Stimulated activated CD4-positive, alpha-beta T cell treated with anti-CD3 and anti-CD28 coated beads, Interleukin-15, amount 100 ng/mL, for 1 hour (primary cell): ENCODE results near the gene SCAF11.
"Not testable (repeated sequence)": the region's sequence is repeated elsewhere in the genome, so short reads cannot be mapped to it uniquely, and the experiment has no call there.

Experiments used
- DNase-seq, 2 donors: peaks; one replicate each; pipeline ENCODE4 v3.0.0-alpha.2; 2020; ENCODE audit warnings: low read depth in 1 of 2, low spot score in 1 of 2

Gene SCAF11, protein sequence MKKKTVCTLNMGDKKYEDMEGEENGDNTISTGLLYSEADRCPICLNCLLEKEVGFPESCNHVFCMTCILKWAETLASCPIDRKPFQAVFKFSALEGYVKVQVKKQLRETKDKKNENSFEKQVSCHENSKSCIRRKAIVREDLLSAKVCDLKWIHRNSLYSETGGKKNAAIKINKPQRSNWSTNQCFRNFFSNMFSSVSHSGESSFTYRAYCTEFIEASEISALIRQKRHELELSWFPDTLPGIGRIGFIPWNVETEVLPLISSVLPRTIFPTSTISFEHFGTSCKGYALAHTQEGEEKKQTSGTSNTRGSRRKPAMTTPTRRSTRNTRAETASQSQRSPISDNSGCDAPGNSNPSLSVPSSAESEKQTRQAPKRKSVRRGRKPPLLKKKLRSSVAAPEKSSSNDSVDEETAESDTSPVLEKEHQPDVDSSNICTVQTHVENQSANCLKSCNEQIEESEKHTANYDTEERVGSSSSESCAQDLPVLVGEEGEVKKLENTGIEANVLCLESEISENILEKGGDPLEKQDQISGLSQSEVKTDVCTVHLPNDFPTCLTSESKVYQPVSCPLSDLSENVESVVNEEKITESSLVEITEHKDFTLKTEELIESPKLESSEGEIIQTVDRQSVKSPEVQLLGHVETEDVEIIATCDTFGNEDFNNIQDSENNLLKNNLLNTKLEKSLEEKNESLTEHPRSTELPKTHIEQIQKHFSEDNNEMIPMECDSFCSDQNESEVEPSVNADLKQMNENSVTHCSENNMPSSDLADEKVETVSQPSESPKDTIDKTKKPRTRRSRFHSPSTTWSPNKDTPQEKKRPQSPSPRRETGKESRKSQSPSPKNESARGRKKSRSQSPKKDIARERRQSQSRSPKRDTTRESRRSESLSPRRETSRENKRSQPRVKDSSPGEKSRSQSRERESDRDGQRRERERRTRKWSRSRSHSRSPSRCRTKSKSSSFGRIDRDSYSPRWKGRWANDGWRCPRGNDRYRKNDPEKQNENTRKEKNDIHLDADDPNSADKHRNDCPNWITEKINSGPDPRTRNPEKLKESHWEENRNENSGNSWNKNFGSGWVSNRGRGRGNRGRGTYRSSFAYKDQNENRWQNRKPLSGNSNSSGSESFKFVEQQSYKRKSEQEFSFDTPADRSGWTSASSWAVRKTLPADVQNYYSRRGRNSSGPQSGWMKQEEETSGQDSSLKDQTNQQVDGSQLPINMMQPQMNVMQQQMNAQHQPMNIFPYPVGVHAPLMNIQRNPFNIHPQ (N-terminal part only)

DNA sequence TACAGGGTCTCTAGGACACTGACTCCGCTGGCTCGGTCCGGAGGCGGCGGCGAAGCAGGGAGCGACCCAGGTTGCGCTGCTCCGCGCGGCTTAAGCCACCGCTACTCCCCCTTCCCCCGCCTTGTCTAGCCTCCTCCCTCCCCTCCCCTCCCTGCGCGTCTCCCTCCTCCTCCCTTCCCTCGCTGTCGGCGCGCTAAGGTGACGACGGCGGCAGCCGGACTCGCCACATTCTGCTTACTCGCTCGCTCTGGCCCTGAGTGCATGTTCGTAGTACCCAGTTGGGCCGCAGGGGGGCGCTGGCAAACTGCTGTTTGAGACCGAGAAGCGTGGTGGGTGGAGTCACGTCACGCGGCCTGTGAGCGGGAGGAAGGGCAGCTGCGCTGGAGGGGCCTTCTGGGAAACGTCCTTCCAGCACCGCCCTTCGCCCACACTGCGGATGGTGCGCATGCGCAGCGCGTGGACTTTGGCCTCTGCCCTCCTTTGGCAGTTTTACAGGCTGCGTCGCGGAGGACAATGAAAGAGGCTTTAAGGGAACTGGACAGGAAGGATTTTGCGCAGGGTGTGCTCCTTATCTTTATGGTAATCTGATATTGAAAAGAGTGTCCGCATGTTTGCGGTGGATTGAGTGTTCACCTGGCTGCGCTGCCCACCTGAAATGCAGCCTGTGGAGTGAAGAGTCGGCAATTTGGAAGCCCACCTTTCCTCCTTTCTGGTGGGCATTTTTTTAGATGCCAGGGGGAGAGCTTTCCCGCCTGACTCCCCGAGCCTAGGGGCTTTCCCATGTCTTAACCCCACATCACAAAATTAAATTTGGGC lies at the start of gene SCAF11:
SCAF11 (minus strand) TSS at position 107 of the 816 bp plus-strand sequence. CDS start 26,407 bp downstream, outside the sequence.
- DNase-seq, result peak; percentile 100

DNA sequence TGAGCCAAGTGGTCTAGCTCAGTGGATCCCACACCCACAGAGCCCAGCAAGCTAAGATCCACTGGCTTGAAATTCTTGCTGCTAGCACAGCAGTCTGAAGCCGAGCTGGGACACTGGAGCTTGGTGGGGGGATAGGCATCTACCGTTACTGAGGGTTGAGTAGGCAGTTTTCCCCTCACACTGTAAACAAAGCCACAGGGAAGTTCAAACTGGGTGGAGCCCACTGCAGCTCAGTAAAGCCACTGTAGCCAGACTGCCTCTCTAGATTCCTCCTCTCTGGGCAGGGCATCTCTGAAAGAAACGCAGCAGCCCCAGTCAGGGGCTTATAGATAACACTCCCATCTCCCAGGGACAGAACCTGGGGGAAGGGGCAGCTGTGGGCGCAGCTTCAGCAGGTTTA lies 46.7 kb upstream of the SCAF11 start:
- DNase-seq, result not testable (repeated sequence)

DNA sequence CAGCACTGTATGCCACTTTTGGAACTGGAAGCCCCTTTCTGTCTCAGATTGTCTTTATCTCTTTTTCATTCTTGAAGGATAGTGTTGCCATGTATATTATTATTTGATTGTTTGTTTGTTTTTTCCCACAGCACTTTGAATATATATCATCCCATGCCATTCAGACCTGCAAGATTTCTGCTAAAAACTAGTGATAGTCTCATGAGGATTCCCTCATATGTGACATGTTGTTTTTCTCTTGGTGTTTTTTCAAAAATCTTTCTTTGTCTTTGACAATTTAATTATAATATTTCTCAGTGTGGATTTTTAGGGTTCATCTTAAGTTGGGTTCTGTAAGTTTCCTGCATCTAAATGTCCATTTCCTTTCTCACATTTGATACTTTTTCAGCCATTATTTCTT lies 36.8 kb upstream of the SCAF11 start:
- DNase-seq, result no peak

DNA sequence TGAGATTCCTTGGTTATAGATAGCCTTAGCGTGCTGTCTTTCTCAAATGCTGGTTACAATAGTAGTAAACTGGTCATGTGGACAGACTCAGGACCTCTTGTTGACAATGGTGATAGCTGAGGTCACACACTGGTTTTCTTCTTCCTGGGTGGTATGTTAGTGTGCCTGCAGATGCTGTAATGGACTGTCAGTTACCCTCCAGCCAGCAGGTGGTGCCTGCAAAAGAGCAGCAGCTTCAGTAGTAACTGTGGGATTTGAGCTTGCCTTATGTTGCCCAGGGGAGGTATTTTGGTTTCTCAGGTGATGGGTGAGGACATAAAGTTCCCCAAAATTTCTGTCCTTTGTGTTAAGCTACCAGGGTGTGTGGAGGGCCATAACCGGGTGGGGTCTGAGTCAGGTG lies 33.7 kb upstream of the SCAF11 start:
- DNase-seq, result no peak

DNA sequence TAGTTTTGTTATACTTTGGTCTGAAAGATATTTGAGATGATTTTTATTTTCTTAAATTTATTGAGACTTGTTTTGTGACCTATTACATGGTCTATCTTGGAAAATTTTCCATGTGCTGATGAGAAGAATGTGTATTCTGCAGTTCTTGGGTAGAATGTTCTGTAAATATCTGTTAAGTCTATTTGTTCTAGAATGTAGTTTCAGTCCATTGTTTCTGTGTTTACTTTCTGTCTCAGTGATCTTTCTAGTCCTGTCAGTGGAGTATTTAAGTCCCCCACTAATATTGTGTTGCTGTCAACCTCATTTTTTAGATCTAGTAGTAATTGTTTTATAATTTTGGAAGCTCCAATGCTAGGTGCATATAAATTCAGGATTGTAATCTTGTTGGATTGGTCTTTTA lies 30.4 kb upstream of the SCAF11 start:
- no peak for DNase-seq

DNA sequence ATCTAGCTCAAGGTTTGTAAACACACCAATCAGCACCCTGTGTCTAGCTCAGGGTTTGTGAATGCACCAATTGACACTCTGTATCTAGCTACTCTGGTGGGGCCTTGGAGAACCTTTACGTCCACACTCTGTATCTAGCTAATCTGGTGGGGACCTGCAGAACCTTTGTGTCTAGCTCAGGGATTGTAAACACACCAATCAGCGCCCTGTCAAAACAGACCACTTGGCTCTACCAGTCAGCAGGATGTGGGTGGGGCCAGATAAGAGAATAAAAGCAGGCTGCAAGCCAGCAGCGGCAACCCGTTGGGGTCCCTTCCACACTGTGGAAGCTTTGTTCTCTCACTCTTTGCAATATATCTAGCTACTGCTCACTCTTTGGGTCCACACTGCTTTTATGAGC lies 28.3 kb upstream of the SCAF11 start:
- not testable (repeated sequence) for DNase-seq

DNA sequence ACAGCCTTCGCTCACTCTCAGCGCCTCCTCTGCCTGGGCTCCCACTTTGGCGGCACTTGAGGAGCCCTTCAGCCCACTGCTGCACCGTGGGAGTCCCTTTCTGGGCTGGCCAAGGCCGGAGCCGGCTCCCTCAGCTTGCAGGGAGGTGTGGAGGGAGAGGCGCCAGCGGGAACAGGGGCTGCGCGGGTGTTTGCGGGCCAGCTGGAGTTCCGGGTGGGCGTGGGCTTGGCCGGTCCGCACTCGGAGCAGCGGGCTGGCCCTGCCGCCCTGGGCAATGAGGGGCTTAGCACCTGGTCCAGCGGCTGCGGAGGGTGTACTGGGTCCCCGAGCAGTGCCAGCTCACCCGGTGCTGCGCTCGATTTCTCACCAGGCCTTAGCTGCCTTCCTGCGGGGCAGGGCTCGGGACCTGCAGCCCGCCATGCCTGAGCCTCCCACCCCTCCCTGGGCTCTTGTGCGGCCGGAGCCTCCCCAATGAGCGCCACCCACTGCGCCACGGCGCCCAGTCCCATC lies 27.5 kb upstream of the SCAF11 start:
- not testable (repeated sequence) for DNase-seq

DNA sequence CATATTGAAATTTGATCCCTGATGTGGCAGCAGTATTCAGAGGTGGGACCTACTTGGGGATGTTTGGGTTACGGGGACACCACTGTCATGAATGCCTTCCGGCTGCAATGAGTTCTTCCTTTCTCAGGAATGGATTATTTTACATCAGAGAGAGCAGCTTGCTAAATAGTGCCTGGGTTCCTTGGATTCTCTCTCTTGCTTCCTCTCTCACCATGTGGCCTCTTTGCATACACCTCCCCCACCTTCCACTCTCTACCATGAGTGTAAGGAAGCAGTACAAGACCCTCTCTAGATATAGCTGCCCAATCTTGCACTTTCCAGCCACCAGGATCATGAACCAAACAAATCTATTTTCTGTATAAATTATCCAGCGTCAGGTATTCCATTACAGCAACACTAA lies 15.4 kb upstream of the SCAF11 start:
- no peak for DNase-seq

DNA sequence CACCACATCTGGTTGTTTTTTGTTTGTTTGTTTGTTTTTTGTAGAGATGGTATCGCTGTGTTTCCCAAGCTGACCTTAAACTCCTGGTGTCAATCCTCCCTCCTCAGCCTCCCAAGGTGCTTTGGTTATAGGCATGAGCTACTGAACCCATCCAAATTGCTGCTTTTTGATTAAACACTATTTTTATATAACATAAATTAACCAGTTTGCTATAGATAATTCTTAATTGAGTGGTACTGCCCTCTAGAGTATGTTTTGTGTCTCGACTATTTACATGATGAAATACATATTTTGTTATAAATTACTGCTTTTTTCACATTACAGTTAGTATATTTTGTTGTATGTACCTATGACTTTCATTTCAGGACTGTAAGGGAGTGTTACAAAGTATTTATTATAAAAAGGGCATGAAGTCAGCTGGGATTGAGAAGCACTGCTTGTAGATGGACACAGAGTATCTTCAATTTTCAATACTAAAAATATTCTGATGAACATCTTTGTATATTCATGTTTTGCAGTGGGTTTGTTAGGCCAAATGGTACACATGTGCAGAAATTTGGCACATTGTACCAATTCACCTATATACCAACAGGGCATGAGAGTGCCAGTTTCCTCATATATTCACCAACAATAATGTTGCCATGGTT lies 14.9 kb upstream of the SCAF11 start:
- DNase-seq, result no peak

DNA sequence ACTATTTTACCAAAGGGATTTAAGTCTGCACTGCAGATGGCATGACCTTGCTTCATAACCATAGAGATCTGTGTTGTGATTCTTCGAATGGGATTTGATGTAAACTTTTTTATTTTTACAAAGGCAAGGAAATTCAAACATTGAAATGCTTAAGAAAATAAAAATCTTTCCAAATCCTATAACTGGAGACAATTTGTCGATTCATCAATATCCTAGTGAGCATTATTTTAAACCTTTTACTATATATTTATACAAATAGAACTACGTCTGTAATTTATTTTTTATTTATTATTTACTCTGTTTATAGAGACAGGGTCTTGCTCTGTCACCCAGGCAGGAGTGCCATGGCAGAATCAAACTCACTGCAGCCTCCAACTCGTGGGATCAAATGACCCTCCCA lies 14.3 kb upstream of the SCAF11 start:
- DNase-seq, result no peak

DNA sequence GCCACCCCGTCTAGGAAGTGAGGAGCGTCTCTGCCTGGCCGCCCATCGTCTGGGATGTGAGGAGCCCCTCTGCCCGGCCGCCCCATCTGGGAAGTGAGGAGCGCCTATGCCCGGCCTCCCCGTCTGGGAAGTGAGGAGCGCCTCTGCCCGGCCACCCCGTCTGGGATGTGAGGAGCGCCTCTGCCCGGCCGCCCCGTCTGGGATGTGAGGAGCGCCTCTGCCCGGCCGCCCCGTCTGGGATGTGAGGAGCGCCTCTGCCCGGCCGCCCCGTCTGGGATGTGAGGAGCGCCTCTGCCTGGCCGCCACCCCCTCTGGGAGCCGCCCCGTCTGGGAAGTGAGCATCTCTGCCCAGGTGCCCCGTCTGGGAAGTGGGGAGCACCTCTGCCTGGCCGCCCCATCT lies 9.7 kb upstream of the SCAF11 start:
- DNase-seq, result not testable (repeated sequence)

DNA sequence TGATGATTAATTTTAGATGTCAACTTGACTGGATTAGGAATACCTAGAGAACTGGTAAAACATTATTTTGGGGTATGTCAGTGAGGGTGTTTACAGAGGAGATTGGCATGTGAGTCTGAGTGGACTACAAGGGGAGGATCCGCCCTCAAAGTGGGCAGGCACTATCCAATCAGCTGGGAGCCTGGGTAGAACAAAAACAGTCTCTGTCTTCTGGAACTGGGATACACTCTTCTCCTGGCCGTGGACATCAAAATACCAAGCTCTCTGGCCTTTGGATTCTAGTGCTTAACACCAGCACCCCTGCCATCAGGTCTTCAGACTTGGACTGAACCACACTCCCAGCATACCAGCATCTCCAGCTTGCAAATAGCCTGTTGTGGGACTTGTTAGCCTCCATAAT lies 4.4 kb upstream of the SCAF11 start:
- no peak for DNase-seq

DNA sequence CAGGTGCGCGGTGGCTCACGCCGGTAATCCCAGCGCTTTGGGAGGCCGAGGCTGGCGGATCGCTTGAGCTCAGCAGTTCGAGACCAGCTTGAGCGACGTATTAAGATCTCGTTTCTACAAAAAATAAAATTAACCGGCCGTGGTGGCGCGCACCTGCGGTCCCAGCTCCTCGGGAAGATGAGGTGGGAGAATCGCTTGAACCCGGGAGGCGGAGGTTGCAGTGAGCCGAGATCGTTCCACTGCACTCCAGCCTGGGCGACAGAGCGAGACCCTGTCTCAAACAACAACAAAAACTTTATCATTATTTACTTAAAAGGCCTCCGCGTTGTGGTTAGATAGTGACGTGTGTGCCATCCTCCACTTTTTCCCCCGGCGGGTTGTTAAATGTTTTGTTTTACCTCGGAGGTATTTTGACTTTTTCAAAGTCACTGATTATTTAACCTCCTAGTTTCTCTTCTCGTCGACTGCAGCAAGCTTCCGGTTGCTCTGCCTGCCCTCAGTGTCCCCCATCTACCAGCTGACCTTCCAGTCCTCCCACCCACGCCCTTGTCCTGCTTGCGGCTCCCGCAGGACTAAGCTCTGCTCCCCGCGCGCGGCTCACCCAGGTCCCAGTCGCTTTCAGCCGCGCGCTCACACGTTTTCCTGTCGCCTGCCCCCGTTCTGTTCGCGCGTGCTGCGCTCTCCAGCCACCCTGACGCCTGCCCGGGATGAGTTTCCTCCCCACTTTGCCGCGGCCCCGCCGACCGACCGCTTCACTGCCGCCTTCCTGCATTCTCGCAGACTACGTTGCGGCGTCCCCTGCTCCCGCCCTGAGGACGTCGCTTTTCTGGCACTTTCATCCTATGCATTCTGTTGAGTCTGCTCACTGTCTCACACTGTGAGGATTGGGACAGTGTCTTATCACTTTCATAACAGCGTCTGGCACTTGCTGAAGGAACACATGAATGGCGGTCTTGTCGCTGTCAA lies 1.2 kb upstream of the SCAF11 start:
- DNase-seq, result peak; percentile 34 to 42

DNA sequence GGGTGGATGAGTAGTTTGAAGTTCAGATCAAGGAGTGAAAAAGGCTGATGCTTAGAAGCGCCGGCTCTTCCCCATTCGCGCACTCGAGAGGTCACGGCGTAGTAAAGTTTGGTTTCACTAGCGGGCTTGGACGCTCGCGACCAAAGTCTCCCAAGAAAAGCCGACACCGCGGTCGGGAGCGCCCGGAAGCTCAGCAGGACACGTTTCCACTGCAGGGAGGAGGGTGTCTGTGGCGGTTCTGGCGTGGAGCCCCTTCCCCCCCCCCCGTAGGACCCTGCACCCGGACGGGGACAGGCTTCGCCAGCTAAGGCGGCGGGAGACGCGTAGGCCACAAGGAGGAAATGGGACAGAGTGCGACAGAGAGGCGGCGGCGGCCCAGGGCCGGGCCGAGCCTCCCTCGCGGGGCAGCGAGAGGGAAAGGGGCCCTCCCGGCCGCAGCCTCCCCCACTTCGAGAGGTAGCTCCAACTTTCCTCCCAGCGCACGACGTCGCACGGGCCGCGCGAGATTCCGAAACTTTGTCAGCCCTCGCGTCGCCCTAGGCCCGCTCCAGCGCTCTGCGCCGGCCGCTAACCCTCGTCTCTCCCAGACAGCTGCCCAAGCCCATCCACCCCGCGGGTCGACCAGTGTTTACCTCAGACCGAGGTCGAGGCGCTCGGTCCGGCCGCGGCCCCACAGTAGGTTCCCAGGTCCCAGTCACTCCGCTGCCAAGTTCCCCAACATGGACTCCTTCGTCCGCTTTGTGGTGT lies 480 bp downstream of the SCAF11 start:
- DNase-seq, result peak; percentile 23 to 38

DNA sequence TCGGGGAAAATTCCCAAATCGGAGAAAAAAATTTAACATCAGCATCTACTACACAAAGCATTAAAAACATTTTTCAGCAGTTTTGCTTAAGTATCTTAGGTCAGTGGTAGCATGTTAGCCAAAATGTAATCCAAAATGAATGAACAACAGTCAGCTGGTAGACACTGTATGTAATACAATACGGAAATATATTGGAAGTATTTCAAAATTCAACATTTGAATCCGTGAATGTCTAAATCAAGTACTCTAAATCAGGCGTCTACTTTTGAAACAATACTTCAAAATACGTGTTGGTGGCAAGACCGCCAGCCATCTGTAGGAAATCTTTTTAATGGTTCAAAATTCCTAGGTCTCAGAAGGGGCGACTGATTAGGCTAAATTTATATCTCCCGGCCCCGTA lies 1.1 kb downstream of the SCAF11 start:
- DNase-seq, result no peak

DNA sequence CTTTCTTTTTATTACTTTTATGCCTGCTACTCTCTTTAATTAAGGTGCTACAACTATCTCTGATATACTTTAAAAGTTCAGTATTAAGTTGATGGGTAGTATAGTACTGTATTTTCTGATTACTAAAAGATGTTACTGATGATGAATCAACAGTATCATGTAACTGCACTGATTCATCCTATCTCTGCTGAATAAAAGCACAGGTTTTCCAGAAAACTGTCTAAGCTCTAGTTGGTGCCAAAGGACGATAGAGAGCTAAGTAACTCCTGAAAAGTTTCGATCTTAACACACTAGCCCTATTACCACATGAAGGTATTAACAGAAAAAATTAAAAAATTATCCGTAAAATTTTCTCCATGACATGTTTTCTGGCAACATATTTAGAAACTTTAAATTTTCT lies 2.1 kb downstream of the SCAF11 start:
- no peak for DNase-seq

DNA sequence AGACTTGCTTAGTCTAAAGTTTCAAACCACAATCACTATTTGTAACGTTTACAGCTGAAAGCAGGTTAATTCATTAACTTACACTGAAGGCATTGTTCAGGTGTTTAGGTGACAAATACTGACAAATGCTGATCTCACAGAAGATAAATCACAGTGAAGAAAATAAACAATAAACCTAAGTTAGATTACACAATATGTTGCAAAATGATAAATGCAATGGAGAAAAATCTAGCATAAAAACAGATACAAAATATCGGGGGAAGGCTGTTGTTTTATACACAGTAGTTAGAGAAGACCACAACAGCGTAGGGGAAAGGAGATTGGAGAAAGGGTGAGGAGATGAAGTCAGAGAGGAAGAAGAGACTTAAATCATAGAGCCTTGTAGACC lies 3.0 kb downstream of the SCAF11 start:
- DNase-seq, result no peak
